DMS53 (cell line): ENCODE results near the gene HCFC2.
"Not testable (repeated sequence)": the region's sequence is repeated elsewhere in the genome, so short reads cannot be mapped to it uniquely, and the experiment has no call there.

Source experiments
- DNase-seq: peaks from one replicate; lab custom pipeline; 2025; lab: John Stamatoyannopoulos, UW

HCFC2 gene

DNA sequence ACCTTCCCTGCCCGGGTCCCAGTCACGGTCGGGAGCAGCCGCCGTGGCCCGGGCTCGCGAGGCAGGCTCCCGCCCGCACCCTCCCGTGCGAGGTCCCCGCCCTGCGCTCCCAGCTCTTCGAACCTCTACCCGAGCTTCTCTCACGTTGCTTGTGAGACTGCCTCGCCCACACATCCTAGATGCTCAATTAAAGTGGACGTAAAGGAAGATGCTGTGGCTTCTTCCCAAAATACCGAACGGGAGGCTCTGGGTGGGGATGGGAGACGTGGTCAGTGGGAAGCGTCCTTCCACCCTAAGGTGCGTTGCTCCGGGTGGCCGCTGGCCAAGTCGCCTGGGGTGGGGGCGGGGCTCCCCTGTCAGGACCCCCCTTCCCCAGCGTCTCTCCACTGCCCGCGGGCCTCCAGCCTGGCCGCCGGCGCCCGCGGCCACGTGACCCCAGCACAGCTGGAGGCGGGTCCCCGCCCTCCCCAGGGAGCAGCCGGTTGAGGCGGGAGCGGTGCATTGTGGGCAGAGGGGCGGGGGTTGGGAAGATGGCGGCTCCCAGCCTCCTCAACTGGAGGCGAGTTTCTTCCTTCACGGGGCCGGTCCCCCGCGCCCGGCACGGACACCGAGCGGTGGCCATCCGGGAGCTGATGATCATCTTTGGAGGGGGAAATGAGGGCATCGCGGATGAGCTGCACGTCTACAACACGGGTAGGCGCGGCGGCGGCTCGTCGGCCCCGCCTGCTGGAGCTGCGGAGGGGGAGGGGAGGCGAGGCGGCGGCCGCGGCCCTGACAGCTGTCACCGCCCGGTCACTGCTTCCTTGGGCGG is at the start of gene HCFC2:
HCFC2 (plus strand) TSS at position 501 of the 811 bp plus-strand sequence; CDS start at position 531, 30 bp downstream.
- peak; percentile 97 for DNase-seq

DNA sequence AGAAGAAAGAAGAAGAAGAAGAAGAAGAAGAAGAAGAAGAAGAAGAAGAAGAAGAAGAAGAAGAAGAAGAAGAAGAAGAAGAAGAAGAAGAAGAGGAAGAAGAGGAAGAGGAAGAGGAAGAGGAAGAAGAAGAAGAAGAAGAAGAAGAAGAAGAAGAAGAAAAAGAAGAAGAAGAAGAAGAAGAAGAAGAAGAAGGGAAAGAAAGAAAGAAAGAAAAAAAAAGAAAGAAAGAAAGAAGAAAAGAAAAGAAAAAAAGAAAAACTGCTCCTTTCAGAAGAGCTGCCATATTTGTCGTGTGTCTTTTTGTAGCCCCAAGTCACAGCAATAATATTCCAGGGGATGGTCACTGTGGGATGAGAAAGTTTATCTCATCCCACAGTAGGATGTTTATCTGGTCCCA is 42.5 kb upstream of the HCFC2 start:
- DNase-seq = not testable (repeated sequence)

DNA sequence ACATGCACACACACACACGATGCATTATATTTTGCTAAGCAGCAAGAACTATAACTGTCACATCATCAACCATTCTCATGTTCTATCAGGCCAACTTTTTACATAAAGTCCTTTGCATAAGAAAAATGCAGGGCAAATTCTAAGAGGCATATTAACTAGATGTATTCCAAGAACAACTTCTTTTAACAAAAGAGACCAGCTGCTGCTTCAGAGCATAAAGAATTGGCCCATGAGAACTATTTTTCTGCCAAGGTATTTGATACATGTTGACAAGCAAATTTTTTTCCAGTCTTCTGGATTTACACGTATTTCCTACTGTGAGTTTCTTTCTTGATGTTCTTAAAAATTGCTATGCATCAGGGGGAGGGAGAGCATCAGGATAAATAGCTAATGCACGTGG is 41.5 kb upstream of the HCFC2 start:
- no peak for DNase-seq

DNA sequence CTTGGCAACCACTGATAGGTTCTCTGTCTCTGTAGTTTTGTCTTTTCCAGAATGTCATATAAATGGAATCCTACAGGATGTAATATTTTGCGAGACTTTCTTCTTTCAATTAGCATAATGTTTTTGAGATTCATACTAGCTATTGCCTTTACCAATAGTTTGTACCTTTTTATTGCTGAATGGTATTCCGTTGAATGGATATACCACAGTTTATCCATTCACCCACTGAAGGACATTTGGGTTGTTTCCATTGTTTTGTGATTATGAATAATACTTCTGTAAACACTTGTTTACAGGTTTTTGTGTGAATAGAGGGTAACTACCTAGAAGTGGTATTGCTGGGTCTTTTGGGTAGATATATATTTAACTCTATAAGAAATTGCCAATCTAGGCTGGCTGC is 40.6 kb upstream of the HCFC2 start:
- no peak for DNase-seq

DNA sequence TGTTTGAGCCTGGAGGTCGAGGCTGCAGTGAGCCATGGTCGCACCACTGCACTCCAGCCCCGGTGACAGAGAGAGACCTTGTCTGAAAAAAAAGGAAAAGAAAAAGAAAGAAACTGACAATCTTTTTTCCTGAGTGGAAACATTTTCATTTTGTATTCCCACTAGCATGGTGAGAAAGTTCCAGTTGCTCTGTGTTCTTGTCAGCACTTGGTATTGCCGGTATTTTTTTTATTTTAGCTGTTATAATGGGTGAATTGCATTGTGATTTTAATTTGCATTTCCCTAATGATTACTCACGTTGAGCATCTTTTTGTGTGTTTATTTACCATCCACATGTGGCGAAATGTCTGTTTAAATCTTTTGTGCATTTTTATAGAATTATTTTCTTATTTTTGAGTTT is 40.0 kb upstream of the HCFC2 start:
- DNase-seq = no peak

DNA sequence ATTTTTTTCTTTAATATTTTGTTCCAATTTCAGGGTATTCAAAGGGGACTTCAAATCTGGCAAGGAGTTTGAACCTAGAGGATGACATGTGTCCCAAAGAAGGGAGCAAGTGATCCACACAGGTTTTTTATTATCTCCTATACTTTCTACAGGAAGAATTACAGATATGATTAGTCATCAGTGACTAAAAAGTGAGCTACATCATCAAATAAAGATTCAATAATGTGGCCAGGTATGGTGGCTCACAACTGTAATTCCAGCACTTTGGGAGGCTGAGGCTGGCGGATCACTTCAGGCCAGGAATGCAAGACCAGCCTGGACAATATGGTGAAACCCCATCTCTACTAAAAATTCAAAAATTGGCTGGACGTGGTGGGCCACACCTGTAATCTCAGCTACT is 38.6 kb upstream of the HCFC2 start:
- DNase-seq = no peak

DNA sequence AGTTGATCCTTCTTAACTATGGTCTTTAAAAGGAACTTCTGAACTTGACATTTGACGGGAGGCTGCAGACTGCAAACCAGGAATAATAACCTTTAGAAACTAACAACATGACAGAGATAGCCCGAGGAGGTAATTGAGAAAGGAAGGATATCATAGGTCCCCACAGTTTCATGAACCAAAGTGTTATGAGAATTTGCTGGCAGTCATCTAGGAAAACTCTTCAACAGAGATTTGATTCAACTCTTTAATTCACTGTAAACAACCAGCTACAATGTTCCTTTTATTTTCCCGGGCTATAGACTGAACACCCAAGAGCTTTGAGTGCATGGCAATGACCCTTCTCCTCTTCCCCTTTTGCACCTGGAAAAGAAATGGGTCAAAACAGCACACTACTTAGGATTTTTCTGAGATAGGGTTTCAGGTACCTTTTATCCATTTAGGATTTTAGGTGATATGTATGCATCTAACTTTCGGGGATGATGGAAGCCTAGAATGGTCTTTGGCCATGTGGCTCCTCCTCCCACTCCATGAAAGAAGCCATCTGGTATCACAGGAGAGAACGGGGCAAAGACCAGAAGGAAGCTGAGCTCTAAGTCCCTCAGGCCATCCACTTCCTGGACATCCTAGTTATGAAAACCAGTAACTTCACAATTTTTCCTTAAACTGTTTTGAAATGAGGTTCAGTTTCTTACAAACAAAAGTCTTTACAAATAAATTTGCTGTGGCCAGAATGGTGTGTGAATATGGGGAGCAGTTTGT is 37.3 kb upstream of the HCFC2 start:
- no peak for DNase-seq

DNA sequence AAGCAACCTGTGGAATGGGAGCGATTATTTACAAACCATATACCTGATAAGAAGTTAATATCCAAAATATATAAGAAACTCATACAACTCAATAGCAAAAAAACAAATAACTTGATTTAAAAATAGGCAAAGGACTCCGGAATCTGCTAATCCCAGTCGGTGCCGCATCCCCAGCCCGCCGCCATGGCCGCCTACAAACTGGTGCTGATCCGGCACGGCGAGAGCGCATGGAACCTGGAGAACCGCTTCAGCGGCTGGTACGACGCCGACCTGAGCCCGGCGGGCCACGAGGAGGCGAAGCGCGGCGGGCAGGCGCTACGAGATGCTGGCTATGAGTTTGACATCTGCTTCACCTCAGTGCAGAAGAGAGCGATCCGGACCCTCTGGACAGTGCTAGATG is 33.7 kb upstream of the HCFC2 start:
- DNase-seq = not testable (repeated sequence)

DNA sequence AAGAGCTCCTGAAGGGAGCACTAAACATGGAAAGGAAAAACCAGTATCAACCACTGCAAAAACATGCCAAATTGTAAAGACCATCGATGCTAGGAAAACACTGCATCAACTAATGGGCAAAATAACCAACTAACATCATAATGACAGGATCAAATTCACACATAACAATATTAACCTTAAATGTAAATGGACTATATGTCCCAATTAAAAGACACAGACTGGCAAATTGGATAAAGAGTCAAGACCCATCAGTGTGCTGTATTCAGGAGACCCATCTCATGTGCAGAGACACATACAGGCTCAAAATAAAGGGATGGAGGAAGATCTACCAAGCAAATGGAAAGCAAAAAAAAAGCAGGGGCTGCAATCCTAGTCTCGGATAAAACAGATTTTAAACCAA is 28.2 kb upstream of the HCFC2 start:
- not testable (repeated sequence) for DNase-seq

DNA sequence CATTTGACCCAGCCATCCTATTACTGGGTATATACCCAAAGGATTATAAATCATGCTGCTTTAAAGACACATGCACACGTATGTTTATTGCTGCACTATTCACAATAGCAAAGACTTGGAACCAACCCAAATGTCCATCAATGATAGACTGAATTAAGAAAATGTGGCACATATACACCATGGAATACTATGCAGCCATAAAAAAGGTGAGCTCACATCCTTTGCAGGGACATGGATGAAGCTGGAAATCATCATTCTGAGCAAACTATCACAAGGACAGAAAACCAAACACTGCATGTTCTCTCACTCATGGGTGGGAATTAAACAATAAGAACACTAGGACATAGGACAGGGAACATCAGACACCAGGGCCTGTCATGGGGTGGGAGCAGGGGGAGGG is 24.6 kb upstream of the HCFC2 start:
- DNase-seq = not testable (repeated sequence)

DNA sequence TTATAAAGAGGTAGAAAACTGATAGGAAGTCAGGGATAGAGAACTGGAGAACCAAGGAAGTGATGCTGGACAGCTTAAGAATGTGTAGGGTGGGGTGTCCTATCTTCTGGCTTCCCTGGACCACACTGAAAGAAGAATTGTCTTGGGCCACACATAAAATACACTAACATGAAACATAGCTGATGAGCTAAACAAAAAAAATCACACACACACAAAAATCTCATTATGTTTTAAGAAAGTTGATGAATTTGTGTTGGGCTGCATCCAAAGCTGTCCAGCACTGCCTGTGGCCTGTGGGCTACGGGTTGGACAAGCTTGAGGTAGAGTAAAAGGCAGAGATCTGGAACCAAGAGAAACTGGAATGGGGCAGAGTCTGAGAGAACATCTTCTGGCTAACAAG is 21.8 kb upstream of the HCFC2 start:
- DNase-seq = no peak

DNA sequence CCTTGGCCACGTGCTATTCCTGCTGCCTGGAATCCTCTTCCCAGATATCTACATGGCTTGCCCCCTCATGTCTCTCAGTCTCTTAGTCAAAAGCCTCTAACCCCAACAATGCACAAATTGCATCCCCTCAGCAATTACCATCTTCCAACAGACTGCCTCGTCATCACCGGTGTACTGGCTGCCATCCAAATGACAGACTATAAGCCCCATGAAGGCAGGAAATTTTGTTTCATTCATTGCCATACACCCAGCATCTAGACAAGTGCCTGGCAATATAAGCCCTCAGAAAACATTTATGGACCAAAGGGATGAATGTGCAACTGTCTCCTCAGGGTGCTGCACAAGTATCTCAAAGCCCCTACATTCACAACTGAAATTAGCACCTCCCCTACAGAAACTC is 20.2 kb upstream of the HCFC2 start:
- DNase-seq = no peak

DNA sequence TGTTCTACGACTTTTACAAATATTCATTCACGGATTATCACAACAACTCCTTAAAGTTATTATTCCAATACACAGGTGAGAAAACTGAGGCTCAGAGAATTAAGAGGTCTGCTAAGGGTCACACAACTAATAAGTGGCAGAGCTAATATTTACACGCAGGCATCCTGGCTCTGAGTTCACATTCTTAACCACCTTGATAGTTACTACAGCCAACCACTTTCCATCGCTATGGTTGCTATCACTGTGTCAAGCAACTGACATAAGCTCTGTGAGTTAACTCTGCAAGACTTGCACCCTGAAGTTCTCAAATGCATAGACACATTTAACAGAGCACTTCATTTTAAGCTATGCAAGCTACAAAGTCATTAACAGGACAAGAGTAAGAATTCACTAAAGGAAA is 18.0 kb upstream of the HCFC2 start:
- no peak for DNase-seq

DNA sequence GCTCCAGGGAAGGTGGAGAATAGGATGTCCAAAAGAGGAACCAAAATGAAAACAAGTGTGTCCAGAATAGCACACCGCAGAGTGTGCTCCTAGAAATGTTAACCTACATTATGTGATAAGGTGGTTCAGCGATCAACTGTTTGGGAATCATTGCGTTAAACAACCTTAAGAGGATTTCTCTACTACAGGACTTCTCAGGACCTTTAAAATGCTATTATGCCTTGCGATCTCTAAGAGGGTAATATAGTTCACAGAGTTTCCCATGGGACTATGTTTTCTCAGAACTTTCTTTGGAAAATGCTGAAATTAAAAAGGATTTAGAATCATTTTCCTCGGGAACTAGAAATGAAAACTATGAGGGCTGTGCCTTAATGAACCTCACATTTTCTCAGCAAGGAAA is 16.2 kb upstream of the HCFC2 start:
- no peak for DNase-seq

DNA sequence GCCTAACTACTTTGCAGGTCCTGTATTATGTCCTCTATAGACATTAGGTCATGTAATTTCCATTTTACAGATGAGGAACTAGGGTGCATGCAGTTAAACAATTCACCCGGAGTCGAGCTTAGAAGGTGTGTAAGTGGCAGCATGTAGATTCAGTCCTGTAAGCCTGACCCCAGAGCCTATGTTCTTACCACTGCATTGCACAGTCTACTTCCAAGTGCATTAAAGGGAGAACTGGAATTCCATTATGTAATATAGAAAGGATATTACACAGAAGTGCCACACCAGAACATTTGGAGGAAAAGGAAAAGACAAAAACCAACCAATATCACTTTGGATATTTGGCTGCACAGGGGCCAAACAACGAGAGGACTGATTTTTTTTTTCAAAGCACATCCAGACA is 15.5 kb upstream of the HCFC2 start:
- no peak for DNase-seq

DNA sequence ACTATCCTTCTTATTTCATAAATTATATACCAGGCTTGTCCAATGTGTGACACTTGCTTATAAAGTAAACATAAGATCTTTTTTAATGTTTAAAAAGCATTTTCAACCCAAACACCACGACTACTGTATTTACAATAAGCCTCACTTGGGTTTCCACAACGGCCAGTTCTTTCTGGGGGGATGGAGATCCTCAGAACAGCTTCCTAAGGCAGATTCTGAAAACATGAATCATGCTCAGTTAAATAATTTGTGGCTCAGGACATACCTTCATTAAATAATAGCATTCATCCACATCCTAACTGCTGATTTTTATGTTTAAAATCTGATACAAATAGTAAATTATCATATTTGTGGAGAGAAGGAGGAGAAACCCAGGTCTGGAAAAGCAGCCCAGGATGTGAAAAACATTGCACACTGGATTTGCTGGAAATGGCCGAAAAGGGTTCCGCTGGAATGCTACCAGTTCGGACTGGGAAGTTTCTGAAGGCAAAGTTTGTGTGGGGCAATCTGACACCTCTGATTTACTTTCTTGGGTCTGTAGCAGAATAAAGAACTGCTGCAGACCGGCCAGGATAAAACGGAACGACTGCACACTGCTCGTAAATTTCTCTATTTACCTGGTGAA is 14.9 kb upstream of the HCFC2 start:
- DNase-seq = no peak

DNA sequence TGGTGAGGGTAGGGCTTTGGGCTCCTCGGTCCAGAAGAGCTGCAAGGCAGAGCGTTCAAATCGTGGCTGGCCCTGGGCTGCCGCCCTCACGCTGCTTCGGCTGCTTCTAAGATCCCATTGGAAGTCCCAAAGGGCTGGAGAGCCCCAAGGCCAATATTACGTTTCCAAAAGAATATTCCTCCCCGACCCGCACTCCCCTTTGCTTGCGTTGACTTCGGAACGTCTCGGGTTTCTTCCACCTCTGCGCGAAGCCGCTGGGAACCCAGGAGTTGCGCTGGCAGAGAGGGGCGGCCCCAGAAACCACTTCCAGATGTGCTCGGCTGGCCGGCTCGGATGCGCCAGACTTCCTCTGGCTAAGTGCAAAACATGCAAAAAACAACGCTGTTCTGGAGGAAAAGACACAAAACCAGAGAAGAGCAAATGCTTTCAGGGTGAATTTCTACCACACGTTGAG is 14.4 kb upstream of the HCFC2 start, which contains the start of gene GLT8D2:
GLT8D2 (minus strand) TSS at position 285 of the 454 bp plus-strand sequence. CDS start 30,539 bp downstream, outside the sequence.
- DNase-seq = peak; percentile 35

DNA sequence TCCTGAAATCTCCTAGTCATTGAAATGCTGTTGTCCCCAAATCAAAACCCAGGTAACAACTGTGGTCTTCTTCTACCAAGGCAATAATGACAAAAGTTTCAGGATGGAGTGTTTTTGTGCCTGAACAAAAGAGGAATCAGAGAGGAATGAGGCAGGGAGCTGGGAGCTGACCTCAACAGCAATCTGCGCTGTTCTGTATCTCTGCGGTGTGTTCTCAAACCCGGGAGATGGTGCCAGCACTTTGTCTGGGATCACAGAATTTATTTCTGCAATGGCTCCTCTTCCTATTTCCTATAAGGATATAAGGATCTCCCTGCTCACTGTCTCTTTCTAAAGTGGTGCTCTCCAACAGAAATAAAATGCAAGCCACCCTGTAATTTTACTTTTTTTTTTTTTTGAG is 13.9 kb upstream of the HCFC2 start:
- no peak for DNase-seq

DNA sequence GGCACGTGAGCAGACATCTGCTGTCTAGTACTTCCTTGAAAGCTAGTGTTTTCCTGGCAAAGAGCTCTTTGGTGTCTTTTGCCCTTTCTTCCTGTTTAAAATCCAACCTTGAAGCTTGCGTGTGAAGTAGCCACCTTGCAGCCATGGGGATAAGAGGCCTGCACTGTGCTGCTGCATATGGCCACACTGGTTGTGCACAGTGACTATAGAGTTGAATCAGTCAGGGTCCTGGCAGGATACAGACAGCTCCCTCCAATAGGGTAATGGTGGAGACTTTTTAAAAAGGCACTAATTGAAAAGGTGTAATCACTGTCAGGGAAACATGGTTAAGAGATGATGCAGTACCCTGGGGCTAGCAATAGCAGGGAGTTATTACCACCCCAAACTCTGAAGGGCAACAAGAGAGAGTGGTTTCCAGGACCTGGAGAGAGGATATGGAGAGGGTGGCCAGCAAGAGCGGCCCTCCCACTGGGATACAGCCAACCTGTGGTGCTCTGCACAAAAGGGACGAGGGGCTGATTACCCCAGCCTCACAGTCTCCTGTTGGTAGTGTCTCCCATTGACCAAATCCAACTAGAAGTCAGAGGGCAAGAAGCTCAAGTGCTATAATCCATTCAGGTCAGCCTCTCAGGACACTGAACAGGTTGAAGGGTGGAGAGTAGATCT is 9.5 kb upstream of the HCFC2 start:
- peak; percentile 21 for DNase-seq

DNA sequence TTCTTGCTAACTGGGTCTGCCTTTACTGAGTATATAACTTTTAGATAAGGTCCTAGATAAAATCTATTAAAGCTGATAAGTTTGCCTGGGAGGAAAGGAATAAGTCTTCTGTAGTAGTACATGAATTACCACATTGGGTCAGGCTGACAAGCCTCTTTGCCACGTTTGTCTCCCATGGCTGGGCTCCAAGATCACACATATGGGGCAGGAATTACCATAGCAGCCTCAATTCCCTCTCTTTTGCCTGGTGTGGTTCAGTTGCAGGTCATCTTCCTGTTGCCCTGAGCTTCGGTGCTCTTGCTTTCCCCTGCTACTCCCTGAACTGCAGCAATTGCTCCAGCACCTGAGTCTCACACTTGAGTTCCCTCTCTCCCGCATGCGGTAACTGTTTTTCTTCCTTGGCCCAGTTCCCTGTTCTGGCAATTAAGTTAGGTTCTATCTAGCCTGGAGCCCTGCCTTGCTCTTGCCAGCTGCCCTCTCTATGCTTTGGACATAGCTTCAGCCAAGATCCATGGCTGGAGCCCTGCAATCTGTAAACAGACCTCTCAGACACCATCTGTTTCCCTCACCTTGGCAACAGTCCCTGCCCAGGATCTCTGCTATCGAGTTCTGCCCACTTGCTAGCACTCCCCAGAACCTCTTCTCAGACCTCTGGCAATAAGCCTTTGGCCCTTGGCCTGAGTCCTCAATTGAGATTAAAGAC is 8.5 kb upstream of the HCFC2 start:
- DNase-seq = peak; percentile 94

DNA sequence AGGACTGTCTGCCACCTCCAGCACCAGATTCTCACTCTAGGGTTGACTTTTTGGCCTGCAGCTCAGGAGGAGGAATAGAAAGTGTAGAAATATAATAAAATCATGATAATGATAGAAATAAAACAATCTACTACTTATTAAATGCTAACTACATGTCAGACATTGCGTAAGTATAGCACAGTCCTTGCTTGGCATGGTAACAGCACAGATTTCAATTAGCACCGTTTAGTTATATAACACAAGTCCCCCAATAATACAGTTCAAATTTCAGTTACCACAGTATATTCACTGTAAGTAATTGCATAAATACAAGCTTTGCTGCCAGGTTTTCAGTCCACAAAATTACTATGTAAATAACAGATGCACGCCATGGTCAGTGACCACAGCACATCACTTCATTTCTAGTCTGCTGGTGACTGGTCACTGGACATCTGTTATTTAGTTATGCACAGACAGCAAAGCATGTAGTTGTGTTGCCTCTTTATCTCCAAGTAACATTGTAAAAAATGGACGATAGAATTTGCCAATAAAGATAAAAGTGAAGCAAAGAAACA is 7.8 kb upstream of the HCFC2 start:
- peak; percentile 66 for DNase-seq
